ENCODE measurements around the gene MAMDC4.

DNA sequence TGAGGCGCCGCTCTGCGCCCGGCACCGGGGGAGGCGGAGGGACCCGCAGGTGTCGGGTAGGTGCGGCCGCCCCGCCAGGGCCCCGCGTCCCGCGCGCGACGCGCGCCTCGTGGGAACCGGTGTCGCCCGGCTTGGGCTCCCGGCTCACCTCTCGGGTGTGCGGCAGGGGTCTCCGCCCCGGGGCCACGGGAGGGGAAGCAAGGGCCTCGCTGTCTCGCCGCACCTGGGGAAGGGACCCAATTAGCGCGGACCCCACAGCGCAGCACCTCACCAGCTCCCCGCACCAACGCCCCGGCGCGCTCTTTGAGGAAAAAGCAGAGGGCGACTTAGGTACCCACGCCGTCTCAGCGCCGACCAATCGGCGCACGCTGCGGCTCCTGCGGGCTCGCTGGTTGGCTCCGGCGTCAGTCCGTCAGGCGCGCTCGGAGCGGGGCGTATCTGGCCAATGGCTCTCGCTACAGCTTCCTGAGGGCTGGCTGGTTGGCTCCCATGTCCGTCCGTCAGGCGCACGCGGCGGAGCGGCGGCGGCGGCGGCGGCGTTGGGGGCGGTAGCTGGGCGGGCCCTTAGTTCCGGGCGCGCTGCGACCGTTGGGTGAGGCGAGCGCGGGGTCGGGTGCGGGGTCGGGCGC, 33.9 kb downstream of the MAMDC4 start, which contains the start of gene TRAF2:
- TF ChIP-seq NANOG (IDR thresholded peaks at IDR 0.05; ENCODE audit: borderline replicate concordance): no peak
- TF ChIP-seq, protein P1, sequence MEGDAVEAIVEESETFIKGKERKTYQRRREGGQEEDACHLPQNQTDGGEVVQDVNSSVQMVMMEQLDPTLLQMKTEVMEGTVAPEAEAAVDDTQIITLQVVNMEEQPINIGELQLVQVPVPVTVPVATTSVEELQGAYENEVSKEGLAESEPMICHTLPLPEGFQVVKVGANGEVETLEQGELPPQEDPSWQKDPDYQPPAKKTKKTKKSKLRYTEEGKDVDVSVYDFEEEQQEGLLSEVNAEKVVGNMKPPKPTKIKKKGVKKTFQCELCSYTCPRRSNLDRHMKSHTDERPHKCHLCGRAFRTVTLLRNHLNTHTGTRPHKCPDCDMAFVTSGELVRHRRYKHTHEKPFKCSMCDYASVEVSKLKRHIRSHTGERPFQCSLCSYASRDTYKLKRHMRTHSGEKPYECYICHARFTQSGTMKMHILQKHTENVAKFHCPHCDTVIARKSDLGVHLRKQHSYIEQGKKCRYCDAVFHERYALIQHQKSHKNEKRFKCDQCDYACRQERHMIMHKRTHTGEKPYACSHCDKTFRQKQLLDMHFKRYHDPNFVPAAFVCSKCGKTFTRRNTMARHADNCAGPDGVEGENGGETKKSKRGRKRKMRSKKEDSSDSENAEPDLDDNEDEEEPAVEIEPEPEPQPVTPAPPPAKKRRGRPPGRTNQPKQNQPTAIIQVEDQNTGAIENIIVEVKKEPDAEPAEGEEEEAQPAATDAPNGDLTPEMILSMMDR (conservative IDR thresholded peaks at IDR 0.05; ENCODE audit: low read depth in 2 of 2): no peak
- peak; percentile 89 for TF ChIP-seq CREB1 (CRISPR knock-in tag; IDR thresholded peaks at IDR 0.05; ENCODE audit: low read depth)

Measured in GM23338 (cell line).